OCI-LY7 (cell line): Measurements from ENCODE around the gene FTH1. TPM values are rescaled to one million over a fixed set of nuclear protein-coding genes. Genes with fewer than 3 reads are reported as not detected.

Experiments used
- BruUV-seq: library from RNA; stranded (reverse); fragments of 400-500 nt; replicated peaks from 2 replicates; lab custom pipeline; 2021; lab: Mats Ljungman, UMichigan
- CTCF ChIA-PET: fragments of 300-600 bp; sonication (Branson Sonifier 250); formaldehyde crosslinking; loops from one replicate; lab custom pipeline; 2022; ENCODE audit warnings: antibody characterized with exemption; ENCODE audit not compliant: unreplicated experiment; lab: Charles Lee
- POLR2A ChIA-PET: fragments of 300-600 bp; sonication (Branson Sonifier 250); formaldehyde crosslinking; loops from one replicate; lab custom pipeline; 2022; ENCODE audit warnings: antibody characterized with exemption; lab: Charles Lee
- DNase-seq: peaks from one replicate; pipeline ENCODE4 v3.0.0-alpha.2; 2015; ENCODE audit warnings: low spot score
- H2AFZ ChIP-seq: fragments of 200-600 bp; sonication (generic), shearing (Covaris generic); 2 replicates; pipeline ENCODE4 v1.6.1; 2014; ENCODE audit warnings: mild to moderate bottlenecking, antibody characterized with exemption, low read length, moderate library complexity
- H3K27ac ChIP-seq: fragments of 200-600 bp; sonication (generic); 2 replicates; pipeline ENCODE4 v1.5.1; 2014; ENCODE audit warnings: mixed run types, low read depth, mild to moderate bottlenecking, moderate library complexity, low read length, inconsistent platforms; ENCODE audit not compliant: poor library complexity, severe bottlenecking
- H3K36me3 ChIP-seq: fragments of 200-600 bp; sonication (generic); 2 replicates; pipeline ENCODE4 v1.6.1; 2014; ENCODE audit warnings: mild to moderate bottlenecking, antibody characterized with exemption, low read length, moderate library complexity, mixed read lengths; ENCODE audit not compliant: insufficient read depth
- H3K4me1 ChIP-seq: fragments of 200-600 bp; sonication (generic); 2 replicates; pipeline ENCODE4 v1.5.1; 2014; ENCODE audit warnings: mild to moderate bottlenecking, low read length; ENCODE audit not compliant: insufficient read depth, poor library complexity, severe bottlenecking
- H3K4me2 ChIP-seq: fragments of 200-600 bp; sonication (generic); 2 replicates; pipeline ENCODE4 v1.6.1; 2014; ENCODE audit warnings: mild to moderate bottlenecking, low read length
- H3K4me3 ChIP-seq: fragments of 200-600 bp; sonication (generic); 2 replicates; pipeline ENCODE4 v1.5.1; 2014; ENCODE audit warnings: mild to moderate bottlenecking, low read depth, low read length; ENCODE audit not compliant: poor library complexity, severe bottlenecking
- H3K79me2 ChIP-seq: fragments of 200-600 bp; sonication (generic); 2 replicates; pipeline ENCODE4 v1.6.1; 2016; ENCODE audit warnings: low read depth, mild to moderate bottlenecking, low read length, moderate library complexity, mixed read lengths; ENCODE audit not compliant: insufficient read depth
- H3K9me2 ChIP-seq: fragments of 200-600 bp; sonication (generic); 2 replicates; pipeline ENCODE4 v1.6.1; 2016; ENCODE audit warnings: mild to moderate bottlenecking, low read length, mixed read lengths; ENCODE audit not compliant: insufficient read depth
- H3K9me3 ChIP-seq: fragments of 200-600 bp; sonication (generic); 2 replicates; pipeline ENCODE4 v1.6.1; 2014; ENCODE audit warnings: mild to moderate bottlenecking, mixed run types, low read length, mixed read lengths
- H4K20me1 ChIP-seq: fragments of 200-600 bp; sonication (generic); 2 replicates; pipeline ENCODE4 v1.6.1; 2014; ENCODE audit warnings: mild to moderate bottlenecking, antibody characterized with exemption, low read length, moderate library complexity, mixed read lengths; ENCODE audit not compliant: insufficient read depth
- CTCF ChIP-seq: fragments of 200-600 bp; sonication (generic); conservative IDR thresholded peaks from 2 replicates; pipeline ENCODE4 v1.5.1; 2014; ENCODE audit warnings: mild to moderate bottlenecking, antibody characterized with exemption, low read length, moderate library complexity, mixed read lengths
- EZH2phosphoT487 ChIP-seq: fragments of 200-600 bp; sonication (generic); IDR thresholded peaks from 2 replicates; pipeline ENCODE4 v1.6.1; 2018; ENCODE audit warnings: low read depth, borderline replicate concordance, mild to moderate bottlenecking, mixed run types, antibody characterized with exemption, low read length, moderate library complexity, mixed read lengths
- intact Hi-C: fragments of 100-400 bp; cut with micrococcal nuclease; formaldehyde crosslinking; loops from one replicate; pipeline ENCODE4 v1.10.0; 2022; ENCODE audit not compliant: unreplicated experiment
- total RNA-seq, 2 experiments: library from RNA; depleted of rRNA in 1 of 2; stranded (reverse); fragments of >200 nt in 1 of 2; shearing (Covaris generic) in 1 of 2; gene quantifications; 2 replicates each; pipeline ENCODE4 v1.2.3, GENCODE V29; 2014 to 2022

FTH1 gene
- total RNA-seq, 2 experiments from 2014 or later = 153 to 185 TPM

DNA sequence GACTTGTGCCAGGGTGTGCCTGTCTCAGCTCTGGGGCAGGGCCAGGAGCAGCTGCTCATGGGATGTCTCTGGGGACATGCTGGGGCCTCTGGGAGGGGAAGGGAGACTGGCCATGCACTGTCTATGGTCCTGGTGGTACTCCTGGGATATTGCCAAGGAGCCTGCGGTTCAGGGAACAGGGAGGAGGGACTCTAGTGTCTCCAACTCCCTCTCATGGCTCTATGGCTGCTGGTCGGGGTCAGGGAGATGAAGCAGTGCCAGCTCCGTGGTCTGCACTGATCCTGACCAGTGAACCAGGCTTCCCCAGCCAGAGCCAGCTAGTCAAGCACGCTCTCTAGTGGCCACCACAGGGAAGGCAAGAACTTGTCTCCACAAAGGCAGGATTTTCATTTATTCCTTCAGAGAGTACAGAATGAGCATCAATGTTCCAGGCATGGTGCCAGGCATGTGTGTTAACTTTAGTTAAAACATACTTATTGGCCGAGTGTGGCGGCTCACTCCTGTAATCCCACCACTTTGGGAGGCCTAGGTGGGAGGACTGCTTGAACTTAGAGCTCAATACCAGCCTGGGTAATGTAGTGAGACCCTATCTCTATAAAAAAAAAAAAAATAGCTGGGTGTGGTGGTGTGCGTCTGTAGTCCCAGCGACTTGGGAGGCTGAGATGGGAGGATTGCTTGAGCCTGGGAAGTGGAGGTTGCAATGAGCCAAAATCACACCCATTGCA, 19.8 kb downstream of the FTH1 start:
- Histone ChIP-seq H4K20me1 (no peaks in the 10 kb centered on the region), H3K36me3 (no peaks in the 10 kb centered on the region), H3K27ac (no peak overlapping the region), H3K4me3 (no peak overlapping the region), H2AFZ (no peak overlapping the region), H3K4me1 (peaks cover 8% of the 10 kb centered on the region), H3K9me2 (no peaks in the 10 kb centered on the region), H3K79me2 (no peaks in the 10 kb centered on the region), H3K9me3 (no peaks in the 10 kb centered on the region), H3K4me2 (no peak overlapping the region)
- TF ChIP-seq EZH2phosphoT487 (no peak), CTCF (peak; percentile 94)
- intact Hi-C loops = loop anchor here (1.0 to 5.0 kb wide), 4 partner anchors 48 to 150 kb away; no protein-coding TSS in a partner anchor
- peak; percentile 78 for DNase-seq
- no TSS peak for BruUV-seq
- ChIA-PET CTCF (interaction anchor here (1.5 to 2.5 kb wide), 2 partner anchors 48 to 134 kb away, joined by 15 to 26 read pairs; no protein-coding TSS in a partner anchor), POLR2A (interaction anchor here (0.7 to 1.5 kb wide), 4 partner anchors 25 to 67 kb away, joined by 3 to 5 read pairs (median 3); no protein-coding TSS in a partner anchor)

GRCh38 chr11:61946894-61947293, 20.5 kb downstream of the FTH1 start:
- no peaks in the 10 kb centered on the region for H3K9me3 ChIP-seq
- H3K27ac ChIP-seq = no peak overlapping the region
- CTCF ChIA-PET = interaction anchor here (1.5 to 2.5 kb wide), 2 partner anchors 47 to 135 kb away, joined by 15 to 26 read pairs; no protein-coding TSS in a partner anchor
- no peaks in the 10 kb centered on the region for H3K36me3 ChIP-seq
- no TSS peak for BruUV-seq
- intact Hi-C loops = loop anchor here (1.0 to 5.0 kb wide), 4 partner anchors 48 to 150 kb away; no protein-coding TSS in a partner anchor
- no peak for TF ChIP-seq CTCF
- no peak for TF ChIP-seq EZH2phosphoT487
- DNase-seq = no peak
- H3K4me1 ChIP-seq = peaks cover 8% of the 10 kb centered on the region
- no peaks in the 10 kb centered on the region for H3K9me2 ChIP-seq
- H3K4me3 ChIP-seq = no peak overlapping the region
- no peak overlapping the region for H3K4me2 ChIP-seq
- H3K79me2 ChIP-seq = no peaks in the 10 kb centered on the region
- H4K20me1 ChIP-seq = no peaks in the 10 kb centered on the region
- H2AFZ ChIP-seq = no peak overlapping the region
- POLR2A ChIA-PET = interaction anchor here (0.7 to 1.2 kb wide), 2 partner anchors 45 to 66 kb away, joined by 3 read pairs; no protein-coding TSS in a partner anchor

DNA sequence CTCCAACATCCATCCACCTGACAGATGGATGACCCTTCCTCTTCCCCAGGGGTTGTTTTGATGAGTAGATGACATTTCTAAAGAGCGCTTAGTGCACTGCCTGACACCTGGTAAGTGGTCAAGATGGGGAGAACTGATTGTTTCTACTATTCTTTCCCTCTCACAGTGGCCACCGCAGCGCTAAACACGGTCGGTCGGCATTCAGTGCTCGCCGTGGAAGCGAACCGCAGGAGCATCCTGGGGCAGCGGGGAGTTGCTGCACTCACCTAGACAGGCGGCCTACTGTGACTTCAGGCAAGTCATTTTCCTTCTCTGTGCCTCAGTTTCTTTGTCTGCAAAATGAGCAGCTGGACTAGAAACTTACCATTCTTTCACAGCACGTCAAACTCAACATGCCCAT, 22.2 kb downstream of the FTH1 start:
- intact Hi-C loops = loop anchor here (5.0 kb wide), 1 partner anchor 137 kb away; no protein-coding TSS in a partner anchor
- H3K9me2 ChIP-seq = no peaks in the 10 kb centered on the region
- no peaks in the 10 kb centered on the region for H3K9me3 ChIP-seq
- CTCF ChIA-PET = interaction anchor here (0.6 kb wide), 1 partner anchor 128 kb away, joined by 3 read pairs; no protein-coding TSS in a partner anchor
- no peaks in the 10 kb centered on the region for H3K36me3 ChIP-seq
- H3K4me3 ChIP-seq = no peak overlapping the region
- DNase-seq = no peak
- no TSS peak for BruUV-seq
- no peak overlapping the region for H3K27ac ChIP-seq
- H4K20me1 ChIP-seq = no peaks in the 10 kb centered on the region
- POLR2A ChIA-PET = no interaction called here
- no peaks in the 10 kb centered on the region for H3K79me2 ChIP-seq
- no peak overlapping the region for H2AFZ ChIP-seq
- peaks cover 8% of the 10 kb centered on the region for H3K4me1 ChIP-seq
- H3K4me2 ChIP-seq = no peak overlapping the region
- TF ChIP-seq EZH2phosphoT487 (no peak), CTCF (no peak)
